H1 (cell line): ENCODE measurements around the gene DENND1A. TPM values are rescaled to one million over a fixed set of nuclear protein-coding genes. Genes with fewer than 3 reads are reported as not detected.
"Not testable (repeated sequence)": the region's sequence is repeated elsewhere in the genome, so short reads cannot be mapped to it uniquely, and the experiment has no call there.

Experiments used
- CTCF ChIA-PET: fragments of 300-600 bp; sonication (Branson Sonifier 250); formaldehyde crosslinking; loops from one replicate; lab custom pipeline; 2021; ENCODE audit not compliant: partially characterized antibody; lab: Charles Lee
- POLR2A ChIA-PET: fragments of 300-600 bp; sonication (Branson Sonifier 250); formaldehyde crosslinking; loops from one replicate; lab custom pipeline; 2021; ENCODE audit warnings: inconsistent platforms; ENCODE audit not compliant: partially characterized antibody; lab: Charles Lee
- DNase-seq, 2 experiments: peaks; one replicate each; pipeline versions ENCODE4 v3.0.0 to v3.0.0-alpha.2; 2010 to 2022; ENCODE audit warnings: low spot score in 2 of 2, low read depth in 1 of 2, mixed read lengths in 1 of 2
- FAIRE-seq: peaks from 2 replicates; lab custom pipeline; 2011; peaks lifted over from hg19 to GRCh38; lab: Jason Lieb, UNC
- H2AFZ ChIP-seq: 2 replicates; pipeline ENCODE4 v1.8.1; 2012; ENCODE audit warnings: low read length, inconsistent platforms
- H2AK5ac ChIP-seq: 2 replicates; pipeline ENCODE4 v1.6.1; 2013; ENCODE audit warnings: low read depth, low read length
- H2BK120ac ChIP-seq: replicated peaks from 2 replicates; pipeline ENCODE3; 2013; ENCODE audit warnings: low read depth, low read length, inconsistent platforms
- H2BK12ac ChIP-seq: 2 replicates; pipeline ENCODE4 v1.6.1; 2013; ENCODE audit warnings: low read depth, low read length
- H2BK15ac ChIP-seq: 2 replicates; pipeline ENCODE4 v1.6.1; 2013; ENCODE audit warnings: low read length
- H2BK20ac ChIP-seq: 2 replicates; pipeline ENCODE4 v1.6.1; 2013; ENCODE audit warnings: low read length
- H2BK5ac ChIP-seq: 2 replicates; pipeline ENCODE4 v1.6.1; 2013; ENCODE audit warnings: low read depth, low read length
- H3K14ac ChIP-seq: 2 replicates; pipeline ENCODE4 v1.6.1; 2013; ENCODE audit warnings: inconsistent platforms; ENCODE audit not compliant: insufficient read length
- H3K18ac ChIP-seq: 2 replicates; pipeline ENCODE4 v1.6.1; 2013; ENCODE audit warnings: low read length; ENCODE audit errors: extremely low read depth
- H3K23ac ChIP-seq: 2 replicates; pipeline ENCODE4 v1.6.1; 2013; ENCODE audit warnings: inconsistent platforms; ENCODE audit not compliant: insufficient read length
- H3K23me2 ChIP-seq: 2 replicates; pipeline ENCODE4 v1.6.1; 2013; ENCODE audit warnings: low read depth, low read length
- H3K27ac ChIP-seq: 2 replicates; pipeline ENCODE4 v1.6.1; 2011; ENCODE audit warnings: low read depth, low read length, inconsistent platforms
- H3K27me3 ChIP-seq, 4 experiments: replicated peaks in 1 of 4; 1 replicate in 1 of 4; 2 replicates in 3 of 4; pipeline versions ENCODE4 v1.6.1 to v1.8.1; 2011 to 2013; ENCODE audit warnings: low read length in 3 of 4, mild to moderate bottlenecking in 3 of 4, inconsistent platforms in 2 of 4, mixed read lengths in 2 of 4, moderate library complexity in 1 of 4; ENCODE audit not compliant: control insufficient read depth in 3 of 4, insufficient read depth in 3 of 4; ENCODE audit errors: extremely low read depth in 1 of 4
- H3K36me3 ChIP-seq, 4 experiments: 2 replicates each; pipeline versions ENCODE4 v1.6.1 to v1.8.1; 2011 to 2013; ENCODE audit warnings: mild to moderate bottlenecking in 4 of 4, low read length in 3 of 4, moderate library complexity in 2 of 4, control low read depth in 1 of 4, inconsistent platforms in 1 of 4; ENCODE audit not compliant: insufficient read depth in 4 of 4, control insufficient read depth in 2 of 4
- H3K4ac ChIP-seq: replicated peaks from 2 replicates; pipeline ENCODE3; 2013; ENCODE audit warnings: low read length, low read depth, mixed read lengths, inconsistent platforms; ENCODE audit not compliant: insufficient read length
- H3K4me1 ChIP-seq, 4 experiments: replicated peaks in 1 of 4; 1 replicate in 1 of 4; 2 replicates in 3 of 4; pipeline versions ENCODE4 v1.6.1 to v1.8.1; 2011 to 2013; ENCODE audit warnings: low read length in 3 of 4, inconsistent platforms in 2 of 4, mixed read lengths in 1 of 4; ENCODE audit not compliant: insufficient read depth in 4 of 4, control insufficient read depth in 3 of 4
- H3K4me2 ChIP-seq, 2 experiments: 2 replicates each; pipeline versions ENCODE4 v1.6.1 to v1.8.1; 2011 to 2013; ENCODE audit warnings: low read depth in 2 of 2, low read length in 2 of 2, control low read depth in 1 of 2, inconsistent platforms in 1 of 2, mild to moderate bottlenecking in 1 of 2; ENCODE audit not compliant: insufficient read depth in 1 of 2
- H3K4me3 ChIP-seq, 4 experiments: fragments of 200-600, 300-600 bp in 1 of 4; sonication (generic), shearing (Covaris generic), sonication (Bioruptor Twin) in 1 of 4; 2 replicates each; pipeline versions ENCODE4 v1.5.1 to v1.8.1; 2011 to 2016; ENCODE audit warnings: low read length in 4 of 4, low read depth in 3 of 4, control low read depth in 2 of 4, inconsistent platforms in 2 of 4, mild to moderate bottlenecking in 2 of 4, mixed read lengths in 1 of 4, moderate library complexity in 1 of 4; ENCODE audit not compliant: insufficient read depth in 2 of 4; ENCODE audit errors: extremely low read depth in 1 of 4
- H3K56ac ChIP-seq: replicated peaks from 2 replicates; pipeline ENCODE3; 2013; ENCODE audit warnings: low read depth, mild to moderate bottlenecking, mixed read lengths, low read length, inconsistent platforms; ENCODE audit not compliant: insufficient read length
- H3K79me1 ChIP-seq: 2 replicates; pipeline ENCODE4 v1.6.1; 2013; ENCODE audit warnings: low read depth, low read length, control low read depth
- H3K79me2 ChIP-seq, 2 experiments: 2 replicates each; pipeline versions ENCODE4 v1.6.1 to v1.8.1; 2012 to 2013; ENCODE audit warnings: low read length in 2 of 2, mild to moderate bottlenecking in 2 of 2, inconsistent platforms in 1 of 2; ENCODE audit not compliant: insufficient read depth in 2 of 2, control insufficient read depth in 1 of 2
- H3K9ac ChIP-seq, 4 experiments: replicated peaks in 1 of 4; 1 replicate in 1 of 4; 2 replicates in 3 of 4; pipeline versions ENCODE4 v1.6.1 to v1.8.1; 2011 to 2013; ENCODE audit warnings: low read depth in 3 of 4, low read length in 3 of 4, control low read depth in 2 of 4, mild to moderate bottlenecking in 2 of 4, moderate library complexity in 2 of 4, inconsistent platforms in 1 of 4; ENCODE audit errors: extremely low read depth in 1 of 4
- H3K9me3 ChIP-seq, 2 experiments: 2 replicates each; pipeline versions ENCODE4 v1.6.1 to v1.8.1; 2012 to 2013; ENCODE audit warnings: mild to moderate bottlenecking in 2 of 2, moderate library complexity in 2 of 2, control low read depth in 1 of 2, inconsistent platforms in 1 of 2, low read depth in 1 of 2, low read length in 1 of 2, mixed read lengths in 1 of 2; ENCODE audit not compliant: insufficient read depth in 2 of 2
- H4K20me1 ChIP-seq, 2 experiments: replicated peaks in 1 of 2; 2 replicates each; pipeline versions ENCODE3 to v1.8.1; 2011 to 2013; ENCODE audit warnings: inconsistent platforms in 2 of 2, low read length in 2 of 2, mild to moderate bottlenecking in 1 of 2; ENCODE audit not compliant: insufficient read depth in 2 of 2, control insufficient read depth in 1 of 2
- H4K5ac ChIP-seq: 2 replicates; pipeline ENCODE4 v1.6.1; 2013; ENCODE audit warnings: low read length, low read depth, mixed read lengths, inconsistent platforms; ENCODE audit not compliant: insufficient read length
- H4K8ac ChIP-seq: 2 replicates; pipeline ENCODE4 v1.8.0; 2013; ENCODE audit warnings: mild to moderate bottlenecking, moderate library complexity, low read length, inconsistent platforms; ENCODE audit not compliant: insufficient read depth; ENCODE audit errors: extremely low read depth
- H4K91ac ChIP-seq: replicated peaks from 2 replicates; pipeline ENCODE3; 2013; ENCODE audit warnings: low read length, mixed read lengths, inconsistent platforms; ENCODE audit not compliant: insufficient read length
- CBX8 ChIP-seq: fragments of 300-800, 300-1000 bp; sonication (generic); IDR thresholded peaks from 2 replicates; pipeline ENCODE4 v1.7.1; 2016; ENCODE audit warnings: low read depth, low read length, borderline replicate concordance
- GTF2F1 ChIP-seq: IDR thresholded peaks from 2 replicates; pipeline ENCODE4 v1.6.1; 2012; ENCODE audit warnings: low read depth, low read length, improper control_type of control experiment, borderline replicate concordance
- NRF1 ChIP-seq: IDR thresholded peaks from 2 replicates; pipeline ENCODE4 v1.6.1; 2011; ENCODE audit warnings: mild to moderate bottlenecking, low read depth, low read length, improper control_type of control experiment
- SIX5 ChIP-seq: IDR thresholded peaks from 2 replicates; pipeline ENCODE4 v1.6.1; 2011; ENCODE audit warnings: mild to moderate bottlenecking, low read depth, low read length
- USF2 ChIP-seq: IDR thresholded peaks from 2 replicates; pipeline ENCODE4 v1.6.1; 2011; ENCODE audit warnings: low read length, improper control_type of control experiment
- WGBS, 2 experiments: shearing (Covaris generic) in 1 of 2; methylation state at CpG; one replicate each; pipeline versions ENCODE4 v1.1.6 to v1.1.7; 2013 to 2015; ENCODE audit warnings: low lambda C conversion rate in 2 of 2, mixed read lengths in 2 of 2, inconsistent platforms in 1 of 2, low coverage in 1 of 2, missing lambda C conversion rate in 1 of 2; ENCODE audit not compliant: insufficient replicate concordance in 2 of 2, insufficient coverage in 1 of 2, insufficient read length in 1 of 2; ENCODE audit errors: extremely low coverage in 1 of 2, missing lambda C conversion rate in 1 of 2; 5-methylcytosine and 5-hydroxymethylcytosine counted together
- polyA plus RNA-seq, 7 experiments: library from polyadenylated mRNA; depleted of rRNA in 3 of 7; stranded (reverse) in 5 of 7; unstranded in 2 of 7; fragments of >200 nt in 5 of 7; fragments of 200-250 nt in 2 of 7; gene quantifications; 1 replicate in 5 of 7; 2 replicates in 1 of 7; 4 replicates in 1 of 7; pipeline versions ENCODE4 v1.2.1 to v1.2.3, GENCODE V29; 2011 to 2013; ENCODE audit warnings: missing spikeins in 2 of 7, mixed read lengths in 2 of 7
- total RNA-seq: library from RNA; stranded (reverse); fragmentation: NEBNext Ultra II Directional; extraction: Animal tissue kit (Norgen Biotek cat#: 25700); gene quantifications from 2 replicates; pipeline ENCODE4 v1.2.1, GENCODE V29; 2021

The DENND1A gene
- total and polyA plus RNA-seq, 2 of the 8 experiments (the other 6 are each of a cell fraction or from before 2014, with no cell fraction given), result 24.1 to 26.4 TPM

- TF ChIP-seq CBX8 (no peak), NRF1 (no peak), USF2 (no peak), GTF2F1 (no peak), SIX5 (no peak)
Observed at GRCh38 chr9:123637606-123637944, 292.4 kb downstream of the DENND1A start (continued).

- not testable (repeated sequence) for H3K9me3 ChIP-seq
Observed at GRCh38 chr9:123636805-123637204, 293.1 kb downstream of the DENND1A start.

More at GRCh38 chr9:123636805-123637204, 293.1 kb downstream of the DENND1A start:
- H4K8ac ChIP-seq, H3K14ac ChIP-seq, DNase-seq, H2BK20ac ChIP-seq, H3K4me2 ChIP-seq, H2BK15ac ChIP-seq, H3K27ac ChIP-seq, FAIRE-seq, H3K4me1 ChIP-seq, H2BK12ac ChIP-seq, H2AFZ ChIP-seq, H3K79me2 ChIP-seq, H4K91ac ChIP-seq, H2AK5ac ChIP-seq, H3K9ac ChIP-seq, H3K23ac ChIP-seq, H2BK120ac ChIP-seq, H3K18ac ChIP-seq, H3K27me3 ChIP-seq, H4K20me1 ChIP-seq, CTCF ChIA-PET, H3K36me3 ChIP-seq, POLR2A ChIA-PET, H3K79me1 ChIP-seq, H3K23me2 ChIP-seq, H3K56ac ChIP-seq, H3K4me3 ChIP-seq, H3K4ac ChIP-seq, H2BK5ac ChIP-seq, H4K5ac ChIP-seq: not testable (repeated sequence)
- 97% methylated on average over 10 of the region's 10 CpGs; no CpG with 5 or more reads in 1 of the 2 experiments for WGBS, 2 experiments
